ENCODE results near the gene ERAS.
"Not testable (repeated sequence)": the region's sequence is repeated elsewhere in the genome, so short reads cannot be mapped to it uniquely, and the experiment has no call there.

The ERAS gene

DNA sequence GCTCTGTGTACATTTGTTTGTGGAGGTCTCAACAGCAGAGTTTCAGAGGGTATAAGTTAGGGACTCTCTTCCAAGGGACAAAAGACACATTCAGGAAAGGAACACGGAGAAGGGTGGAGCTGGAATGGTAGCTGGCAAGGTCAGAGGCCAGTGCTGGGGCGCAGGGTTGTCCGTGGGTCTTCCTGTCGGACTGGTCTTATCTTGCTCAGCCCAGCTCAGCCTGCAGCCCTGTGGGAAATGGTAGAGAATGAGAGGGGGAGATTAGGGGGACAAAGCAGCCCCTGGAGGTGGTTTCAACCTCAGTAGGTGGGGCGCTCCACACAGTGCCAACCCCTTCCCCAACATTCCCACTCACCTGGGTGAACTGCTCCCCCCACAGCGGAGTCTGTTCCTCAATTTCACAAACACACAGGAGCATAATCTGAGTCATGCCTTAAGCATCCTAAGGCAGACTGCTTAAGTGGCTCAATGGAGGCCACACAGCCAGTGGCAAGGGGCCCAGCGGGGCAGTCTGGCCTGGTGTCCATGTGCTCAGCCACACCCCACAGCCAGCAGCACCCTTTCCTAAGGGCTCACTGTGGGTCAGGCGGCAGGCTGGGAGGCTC is 31.3 kb upstream of the ERAS start:
- DNase-seq (ENCODE audit: low read depth): peak; percentile 67

DNA sequence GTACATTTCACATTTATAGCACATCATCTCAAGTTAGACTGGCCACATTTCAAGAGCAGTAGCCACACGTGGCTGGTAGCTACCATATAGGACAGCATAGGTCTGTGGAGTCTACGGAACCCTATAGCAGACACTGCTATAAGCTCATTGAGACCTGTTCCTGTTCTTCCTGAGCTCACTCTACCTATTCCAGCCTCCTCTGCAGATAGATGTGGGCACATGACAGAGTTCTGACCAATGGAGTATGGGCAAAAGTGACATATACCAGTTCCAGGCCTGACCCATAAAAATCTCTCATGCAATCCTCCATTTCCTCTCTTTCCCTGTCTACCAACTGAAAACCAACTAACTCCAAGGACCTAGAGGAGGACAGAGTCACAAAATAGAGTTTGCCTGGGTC is 28.0 kb upstream of the ERAS start:
- DNase-seq (ENCODE audit: low read depth): no peak

DNA sequence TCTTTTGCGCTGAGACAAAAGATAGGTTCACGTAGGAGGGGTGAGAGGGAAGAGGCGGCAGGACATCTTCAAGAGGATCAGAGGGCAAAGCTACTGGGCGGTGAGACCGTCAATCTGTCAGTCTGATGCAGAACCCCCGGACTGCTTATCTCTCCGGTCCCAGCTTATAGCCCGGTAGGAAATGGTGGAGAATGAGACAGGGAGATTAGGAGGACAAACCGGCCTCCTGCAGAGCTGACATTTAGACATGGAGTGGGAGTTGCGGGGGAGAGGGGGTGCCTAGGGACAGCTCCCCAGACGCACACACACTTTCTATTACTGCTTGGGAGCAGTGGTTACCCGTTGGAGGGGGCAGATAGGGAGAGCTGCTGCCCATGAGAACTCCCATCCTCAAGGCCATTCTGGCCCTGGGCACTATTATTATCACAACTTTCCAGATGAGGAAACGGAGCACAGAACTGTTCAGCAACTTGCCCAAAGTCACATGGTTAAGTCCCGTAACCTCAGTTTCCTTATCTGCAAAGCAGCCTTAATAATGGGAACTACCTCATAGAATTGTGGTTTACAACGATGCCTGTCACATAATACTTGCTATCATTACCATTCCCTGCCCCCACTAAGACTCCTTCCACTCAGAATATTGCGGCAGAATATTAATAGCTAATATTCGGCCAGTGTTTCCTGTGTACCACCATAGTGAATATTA is 25.6 kb upstream of the ERAS start:
- DNase-seq (ENCODE audit: low read depth): no peak

DNA sequence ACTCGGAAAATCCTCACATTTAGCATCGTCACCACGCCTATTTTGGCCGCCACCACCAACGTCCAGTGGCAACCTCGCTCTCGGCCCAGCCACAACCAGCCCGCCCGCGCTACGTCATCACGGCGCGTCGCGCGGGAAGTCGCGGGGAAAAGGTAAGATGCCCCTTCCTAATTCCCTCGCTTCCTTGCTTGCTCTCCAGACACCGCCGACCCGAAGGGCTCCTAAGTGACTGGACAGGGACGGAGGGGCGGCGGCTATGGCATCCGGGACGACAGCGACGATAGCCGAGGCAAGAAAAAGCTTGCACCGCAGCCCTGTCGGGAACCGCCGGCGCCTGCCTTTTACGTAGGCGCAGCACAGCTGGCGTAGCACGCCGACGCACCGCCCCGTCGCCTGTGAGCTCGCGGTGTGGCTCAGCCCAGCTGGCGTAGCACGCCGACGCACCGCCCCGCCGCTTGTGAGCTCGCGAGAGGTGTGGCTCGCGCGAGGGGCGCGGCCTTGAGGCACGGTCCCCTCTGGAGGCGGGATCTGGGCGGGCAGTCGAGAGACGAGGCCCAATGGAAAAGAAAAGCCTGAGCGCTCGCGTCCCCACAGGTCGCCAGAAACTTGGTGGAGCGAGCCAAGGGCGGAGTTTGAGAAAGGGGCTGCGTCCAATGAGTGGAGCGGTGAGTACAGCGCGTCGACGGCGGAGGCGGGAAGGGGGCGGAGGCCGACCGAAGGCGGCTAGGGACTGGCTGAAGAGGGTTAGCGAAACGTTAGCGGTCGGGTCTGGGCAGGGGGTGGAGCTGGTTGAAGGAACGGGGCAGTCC is 24.8 kb upstream of the ERAS start, which contains the start of gene HDAC6:
Gene HDAC6 (plus strand): TSS at position 788 of the 809 bp plus-strand sequence. CDS start 626 bp downstream, outside the sequence.
- peak; percentile 96 for DNase-seq (ENCODE audit: low read depth)

DNA sequence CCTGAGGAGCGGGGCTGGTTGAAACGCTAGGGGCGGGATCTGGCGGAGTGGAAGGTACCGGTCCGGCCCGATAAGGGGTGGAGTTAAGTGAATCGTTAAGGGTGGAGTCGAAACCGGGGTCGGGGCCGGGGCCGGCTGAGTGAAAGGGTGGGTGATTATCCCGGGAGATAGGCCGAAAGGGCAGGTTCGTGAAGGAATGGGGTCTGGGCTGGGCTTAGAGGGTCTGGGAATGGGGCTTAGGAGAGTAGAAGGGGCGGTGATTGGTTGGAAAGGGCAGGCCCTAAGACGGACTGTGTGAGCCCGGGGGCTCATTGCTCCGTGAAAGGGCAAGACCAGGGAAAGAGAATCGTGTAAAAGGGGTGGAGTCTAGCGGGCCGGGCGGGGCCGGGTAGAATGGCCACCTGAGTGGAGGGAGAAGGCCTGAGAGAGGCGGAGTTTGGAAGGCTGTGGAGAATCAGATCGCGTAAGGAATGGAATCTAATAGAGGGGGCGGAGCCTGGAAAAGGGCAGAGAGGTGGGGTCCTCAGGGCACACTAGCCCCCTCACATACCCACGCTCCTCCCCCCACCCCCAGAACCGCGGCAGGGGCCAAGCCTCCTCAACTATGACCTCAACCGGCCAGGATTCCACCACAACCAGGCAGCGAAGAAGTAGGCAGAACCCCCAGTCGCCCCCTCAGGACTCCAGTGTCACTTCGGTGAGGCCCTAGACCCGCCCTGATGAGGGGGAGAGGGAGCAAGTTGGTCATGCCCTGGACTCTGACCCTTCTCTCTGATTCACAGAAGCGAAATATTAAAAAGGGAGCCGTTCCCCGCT is 24.0 kb upstream of the ERAS start:
- DNase-seq (ENCODE audit: low read depth): peak; percentile 84

DNA sequence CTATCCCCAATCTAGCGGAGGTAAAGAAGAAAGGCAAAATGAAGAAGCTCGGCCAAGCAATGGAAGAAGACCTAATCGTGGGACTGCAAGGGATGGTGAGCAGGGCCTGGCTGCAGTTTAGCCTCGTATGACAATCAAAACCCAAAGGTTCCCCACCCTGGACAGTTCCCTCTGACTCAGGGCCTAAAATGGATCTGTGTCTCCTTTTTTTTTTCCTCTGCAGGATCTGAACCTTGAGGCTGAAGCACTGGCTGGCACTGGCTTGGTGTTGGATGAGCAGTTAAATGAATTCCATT is 23.5 kb upstream of the ERAS start:
- DNase-seq (ENCODE audit: low read depth): no peak

DNA sequence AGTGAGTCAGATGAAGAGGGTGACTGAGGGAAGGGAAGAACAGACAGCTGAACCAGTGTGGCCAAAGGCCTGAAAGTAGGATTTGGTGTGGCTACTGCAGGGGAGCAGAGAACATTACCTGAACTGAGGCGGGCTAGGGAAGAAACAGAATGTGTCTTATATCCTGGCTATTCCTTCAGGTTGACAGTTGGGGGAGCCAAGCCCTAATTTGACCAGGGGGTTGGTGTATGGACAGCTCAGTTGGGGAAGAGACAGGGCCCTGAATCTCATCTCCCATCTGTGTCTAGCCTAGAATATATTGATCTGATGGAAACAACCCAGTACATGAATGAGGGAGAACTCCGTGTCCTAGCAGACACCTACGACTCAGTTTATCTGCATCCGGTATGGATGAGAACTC is 20.2 kb upstream of the ERAS start:
- DNase-seq (ENCODE audit: low read depth): no peak

DNA sequence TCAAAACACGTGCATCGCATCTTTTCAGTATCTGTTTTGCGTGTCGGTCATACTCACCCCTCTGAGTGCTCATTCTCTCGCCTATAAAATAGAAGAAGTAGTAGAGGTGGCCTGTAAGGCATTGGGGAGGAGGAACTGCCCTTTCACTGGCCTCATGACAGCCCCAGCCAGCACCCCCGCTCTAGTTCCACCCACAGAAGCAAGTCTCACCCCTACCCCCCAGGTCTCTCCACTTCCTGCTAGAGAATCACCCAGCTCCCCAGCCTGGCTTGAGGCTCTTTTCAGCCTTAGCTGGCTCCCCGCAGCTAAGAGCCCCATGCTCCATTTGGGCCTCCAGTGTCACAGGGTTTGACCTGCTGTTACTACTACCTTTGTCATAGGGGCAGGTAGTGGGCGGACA is 12.7 kb upstream of the ERAS start:
- DNase-seq (ENCODE audit: low read depth): no peak

DNA sequence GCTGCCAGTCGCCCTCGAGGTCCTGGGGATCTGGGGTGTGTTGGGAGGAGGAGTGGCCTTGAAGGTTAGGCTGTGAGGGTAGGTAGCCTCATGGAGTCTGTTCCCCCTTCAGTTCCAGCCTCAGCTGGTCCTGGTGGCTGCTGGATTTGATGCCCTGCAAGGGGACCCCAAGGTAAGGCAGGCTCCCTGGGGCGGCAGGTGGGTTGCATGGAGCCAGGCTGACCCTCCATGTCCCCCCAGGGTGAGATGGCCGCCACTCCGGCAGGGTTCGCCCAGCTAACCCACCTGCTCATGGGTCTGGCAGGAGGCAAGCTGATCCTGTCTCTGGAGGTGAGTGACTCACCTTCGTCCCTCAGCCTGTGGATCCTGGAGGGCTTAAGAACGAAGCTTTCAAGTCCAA is 11.6 kb upstream of the ERAS start:
- DNase-seq (ENCODE audit: low read depth): no peak

DNA sequence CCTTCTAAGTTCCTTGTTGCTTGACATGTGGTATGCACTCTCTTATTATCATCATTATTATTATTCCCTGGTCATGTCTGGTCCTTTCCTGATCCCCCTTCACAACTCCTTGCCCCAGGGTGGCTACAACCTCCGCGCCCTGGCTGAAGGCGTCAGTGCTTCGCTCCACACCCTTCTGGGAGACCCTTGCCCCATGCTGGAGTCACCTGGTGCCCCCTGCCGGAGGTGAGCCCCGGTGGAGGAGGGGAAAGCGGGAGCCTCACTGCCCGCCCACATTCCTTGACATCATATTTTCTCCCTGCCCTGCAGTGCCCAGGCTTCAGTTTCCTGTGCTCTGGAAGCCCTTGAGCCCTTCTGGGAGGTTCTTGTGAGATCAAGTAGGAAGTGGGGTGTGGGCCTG is 11.0 kb upstream of the ERAS start:
- no peak for DNase-seq (ENCODE audit: low read depth)

DNA sequence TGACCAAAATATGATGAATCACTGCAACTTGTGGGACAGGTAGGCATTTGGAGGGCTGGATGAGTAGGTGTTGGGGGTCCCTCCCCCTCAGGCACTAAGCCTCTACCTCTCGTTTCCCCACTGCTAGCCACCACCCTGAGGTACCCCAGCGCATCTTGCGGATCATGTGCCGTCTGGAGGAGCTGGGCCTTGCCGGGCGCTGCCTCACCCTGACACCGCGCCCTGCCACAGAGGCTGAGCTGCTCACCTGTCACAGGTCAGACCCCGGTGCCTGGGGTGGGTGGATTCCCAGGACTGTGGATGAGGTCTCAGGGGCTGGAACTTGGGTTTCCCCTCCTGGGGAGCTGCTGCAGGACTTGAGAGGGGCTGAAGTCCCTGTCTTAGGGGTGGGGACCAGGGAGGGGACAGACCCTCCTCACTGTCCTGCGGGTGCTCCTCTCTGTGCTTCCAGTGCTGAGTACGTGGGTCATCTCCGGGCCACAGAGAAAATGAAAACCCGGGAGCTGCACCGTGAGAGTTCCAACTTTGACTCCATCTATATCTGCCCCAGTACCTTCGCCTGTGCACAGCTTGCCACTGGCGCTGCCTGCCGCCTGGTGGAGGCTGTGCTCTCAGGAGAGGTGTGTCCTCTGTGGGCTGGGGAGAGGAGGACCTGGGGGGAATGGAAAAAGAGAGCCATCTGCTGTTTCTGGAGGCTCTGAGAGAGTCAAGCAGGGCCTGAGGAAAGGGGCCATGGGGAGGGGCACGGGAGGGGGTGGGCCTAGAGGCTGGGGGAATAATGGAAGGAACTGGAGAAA is 10.1 kb upstream of the ERAS start:
- DNase-seq (ENCODE audit: low read depth): no peak

DNA sequence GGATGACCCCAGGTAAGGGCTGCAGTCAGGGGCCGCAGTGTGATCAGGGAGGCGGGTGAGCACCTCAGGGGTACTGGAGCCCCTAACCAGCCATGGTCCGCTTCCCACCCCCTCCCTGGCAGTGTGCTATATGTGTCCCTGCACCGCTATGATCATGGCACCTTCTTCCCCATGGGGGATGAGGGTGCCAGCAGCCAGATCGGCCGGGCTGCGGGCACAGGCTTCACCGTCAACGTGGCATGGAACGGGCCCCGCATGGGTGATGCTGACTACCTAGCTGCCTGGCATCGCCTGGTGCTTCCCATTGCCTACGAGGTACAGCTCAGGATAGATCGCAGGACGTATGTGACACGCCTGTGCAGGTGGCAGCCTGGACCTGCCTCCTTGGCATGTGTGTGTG is 8.2 kb upstream of the ERAS start:
- no peak for DNase-seq (ENCODE audit: low read depth)

DNA sequence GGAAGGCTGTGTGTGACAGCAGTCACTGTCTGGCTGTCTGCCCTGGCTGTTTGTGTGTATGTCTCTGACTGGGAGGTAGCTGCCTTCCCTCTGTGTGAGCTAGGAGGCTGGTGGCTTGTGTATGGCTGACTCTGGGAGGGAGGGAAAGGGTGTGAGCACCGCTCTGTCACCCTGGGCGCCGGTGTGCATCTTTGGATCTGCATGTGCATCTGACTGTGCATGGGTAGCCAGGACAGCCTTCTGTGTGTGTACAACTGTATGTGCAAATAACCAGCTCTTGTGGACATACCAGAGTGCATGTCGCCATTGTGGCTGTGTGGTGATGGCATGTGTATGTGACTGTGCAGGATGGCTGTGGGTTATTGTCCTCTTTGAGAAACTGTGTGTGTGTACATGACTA is 7.4 kb upstream of the ERAS start:
- no peak for DNase-seq (ENCODE audit: low read depth)

DNA sequence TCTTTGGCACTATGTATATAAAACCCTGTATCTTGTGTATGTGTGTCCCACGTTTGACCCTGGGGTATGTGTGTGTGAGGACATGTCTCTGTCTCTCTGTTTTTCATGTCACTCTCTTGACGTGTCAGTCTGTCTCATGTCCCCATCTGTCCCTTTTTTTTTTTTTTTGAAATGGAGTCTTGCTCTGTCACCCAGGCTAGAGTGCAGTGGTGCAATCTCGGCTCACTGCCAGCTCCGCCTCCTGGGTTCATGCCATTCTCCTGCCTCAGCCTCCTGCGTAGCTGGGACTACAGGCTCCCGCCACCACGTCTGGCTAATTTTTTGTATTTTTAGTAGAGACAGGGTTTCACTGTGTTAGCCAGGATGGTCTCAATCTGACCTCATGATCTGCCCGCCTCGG is 6.9 kb upstream of the ERAS start:
- DNase-seq (ENCODE audit: low read depth): not testable (repeated sequence)

DNA sequence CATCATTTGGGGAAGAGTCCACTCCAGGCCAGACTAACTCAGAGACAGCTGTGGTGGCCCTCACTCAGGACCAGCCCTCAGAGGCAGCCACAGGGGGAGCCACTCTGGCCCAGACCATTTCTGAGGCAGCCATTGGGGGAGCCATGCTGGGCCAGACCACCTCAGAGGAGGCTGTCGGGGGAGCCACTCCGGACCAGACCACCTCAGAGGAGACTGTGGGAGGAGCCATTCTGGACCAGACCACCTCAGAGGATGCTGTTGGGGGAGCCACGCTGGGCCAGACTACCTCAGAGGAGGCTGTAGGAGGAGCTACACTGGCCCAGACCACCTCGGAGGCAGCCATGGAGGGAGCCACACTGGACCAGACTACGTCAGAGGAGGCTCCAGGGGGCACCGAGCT is 3.3 kb upstream of the ERAS start:
- no peak for DNase-seq (ENCODE audit: low read depth)

DNA sequence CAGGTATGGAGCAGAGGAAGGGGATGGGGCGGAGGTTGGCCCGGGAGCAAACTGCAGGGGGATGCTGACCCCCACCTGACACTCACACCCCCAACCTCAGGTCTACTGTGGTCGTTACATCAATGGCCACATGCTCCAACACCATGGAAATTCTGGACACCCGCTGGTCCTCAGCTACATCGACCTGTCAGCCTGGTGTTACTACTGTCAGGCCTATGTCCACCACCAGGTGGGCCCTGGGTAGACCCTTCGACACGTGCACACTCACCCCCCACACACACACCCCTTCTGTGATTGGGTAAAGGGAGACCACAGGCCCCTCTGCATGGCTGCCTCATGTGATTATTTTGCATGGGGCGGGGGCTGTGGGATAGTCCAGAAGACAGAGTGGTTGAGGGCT is 2.2 kb upstream of the ERAS start:
- no peak for DNase-seq (ENCODE audit: low read depth)

DNA sequence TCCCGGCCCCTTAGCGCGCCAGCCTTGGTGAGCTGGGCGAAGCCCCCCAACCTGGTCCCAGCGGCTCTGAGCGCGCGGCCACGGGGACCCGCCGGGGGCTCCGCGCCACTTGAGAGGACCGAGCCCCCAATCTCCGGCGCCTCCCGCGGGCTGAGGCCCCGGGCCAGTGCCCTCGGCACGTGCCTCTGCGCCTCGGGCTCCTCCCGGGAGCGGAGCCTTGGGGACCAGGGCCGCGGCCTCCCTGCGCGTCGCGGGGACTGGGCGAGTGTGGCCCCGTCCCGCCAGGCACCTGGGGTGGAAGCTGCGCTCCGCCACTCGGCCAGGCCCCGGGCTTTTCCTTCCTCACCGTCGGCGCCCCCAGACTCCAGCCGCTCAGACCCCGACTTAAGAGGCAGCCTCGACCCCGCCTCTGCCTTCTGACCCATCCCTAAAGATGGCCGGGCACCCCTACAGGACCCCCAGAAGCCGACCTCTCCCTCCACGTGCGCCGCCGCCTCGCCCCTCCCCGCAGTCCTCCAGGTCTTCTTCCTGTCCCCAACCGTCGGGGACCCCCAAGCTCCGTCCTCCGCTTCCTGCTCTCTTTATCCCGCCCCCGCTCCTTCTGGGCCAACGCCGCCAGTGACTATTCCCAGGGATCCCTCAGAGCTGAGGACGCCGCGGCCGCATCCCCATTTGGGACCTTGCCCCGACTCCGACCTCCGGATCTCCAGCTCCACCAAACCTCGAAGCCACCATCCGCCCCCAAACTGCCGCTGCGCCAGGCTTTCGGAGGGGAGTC is 752 bp downstream of the ERAS start:
- no peak for DNase-seq (ENCODE audit: low read depth)

DNA sequence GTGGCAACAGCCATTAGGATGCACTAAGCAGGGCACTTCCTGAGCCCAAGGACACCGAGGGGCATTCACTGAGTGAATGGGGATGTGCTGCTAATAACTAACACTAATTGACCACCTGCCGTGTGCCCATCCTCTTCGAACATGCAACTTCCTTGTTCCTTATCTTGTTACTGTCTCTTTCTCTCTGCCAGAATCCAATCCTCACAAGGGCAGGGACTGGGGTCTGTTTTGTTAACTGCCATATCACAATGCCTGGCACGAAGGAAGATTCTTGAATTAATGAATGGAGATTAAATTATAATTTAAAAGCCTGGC is 1.3 kb downstream of the ERAS start:
- no peak for DNase-seq (ENCODE audit: low read depth)

DNA sequence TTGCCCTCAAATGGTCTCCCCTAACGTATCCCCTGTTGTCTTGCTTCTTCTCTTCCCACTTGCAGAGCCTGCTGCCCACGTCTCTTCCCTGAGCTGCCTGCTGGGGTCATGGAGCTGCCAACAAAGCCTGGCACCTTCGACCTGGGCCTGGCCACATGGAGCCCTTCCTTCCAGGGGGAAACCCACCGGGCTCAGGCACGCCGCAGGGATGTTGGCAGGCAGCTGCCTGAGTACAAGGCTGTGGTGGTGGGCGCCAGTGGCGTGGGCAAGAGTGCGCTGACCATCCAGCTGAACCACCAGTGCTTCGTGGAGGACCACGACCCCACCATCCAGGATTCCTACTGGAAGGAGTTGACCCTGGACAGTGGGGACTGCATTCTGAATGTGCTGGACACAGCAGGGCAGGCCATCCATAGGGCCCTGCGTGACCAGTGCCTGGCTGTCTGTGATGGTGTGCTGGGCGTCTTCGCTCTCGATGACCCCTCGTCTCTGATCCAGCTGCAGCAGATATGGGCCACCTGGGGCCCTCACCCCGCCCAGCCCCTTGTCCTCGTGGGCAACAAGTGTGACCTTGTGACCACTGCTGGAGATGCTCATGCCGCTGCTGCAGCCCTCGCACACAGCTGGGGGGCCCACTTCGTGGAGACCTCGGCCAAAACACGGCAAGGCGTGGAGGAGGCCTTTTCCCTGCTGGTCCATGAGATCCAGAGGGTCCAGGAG is 2.9 kb downstream of the ERAS start:
- DNase-seq (ENCODE audit: low read depth): no peak

DNA sequence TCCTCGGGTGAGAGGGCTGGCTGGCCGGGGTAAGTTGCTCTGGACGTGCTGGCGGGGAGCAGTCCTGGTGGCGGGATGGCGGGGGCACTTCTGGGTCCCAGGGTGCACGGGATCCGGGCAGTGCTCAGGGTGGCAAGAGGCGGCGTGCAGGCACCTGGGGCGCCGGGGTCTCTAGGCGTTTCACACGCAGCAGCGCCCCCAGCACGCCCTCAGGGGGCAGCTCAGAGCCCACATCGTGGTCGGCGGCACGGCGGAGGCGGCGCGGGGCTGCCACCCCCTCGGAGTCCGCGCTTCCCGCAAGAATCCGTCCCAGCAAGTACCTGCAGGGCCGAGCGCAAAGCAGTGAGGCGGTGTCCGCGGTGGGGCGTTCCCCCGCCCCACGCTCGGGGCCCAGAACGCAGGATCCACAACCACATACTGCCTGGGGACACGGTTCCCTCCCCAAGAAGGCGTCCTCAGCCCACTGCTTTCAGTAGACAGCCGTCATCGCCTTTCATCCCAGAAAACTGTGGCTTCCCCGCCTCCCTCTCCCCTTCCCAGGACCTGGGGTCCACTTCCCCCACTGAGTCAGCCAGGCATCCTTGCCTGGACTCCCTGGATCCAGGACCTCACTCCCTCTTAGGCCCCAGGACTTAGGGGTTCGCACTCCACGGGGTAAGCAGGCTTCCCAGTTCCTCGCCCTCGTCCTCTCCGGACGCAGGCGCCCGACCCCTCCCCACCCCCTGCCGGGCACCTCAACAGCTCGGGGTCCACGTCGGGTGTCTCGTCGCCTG is 5.0 kb downstream of the ERAS start:
- DNase-seq (ENCODE audit: low read depth): no peak

Measured in ELR (cell line).